Superior temporal gyrus (tissue), 1 donor: Measurements from ENCODE around the gene PDE11A.

Experiments
- DNase-seq: peaks from one replicate; pipeline ENCODE4 v3.0.0-alpha.2; 2016; ENCODE audit errors: extremely low spot score

PDE11A gene

DNA sequence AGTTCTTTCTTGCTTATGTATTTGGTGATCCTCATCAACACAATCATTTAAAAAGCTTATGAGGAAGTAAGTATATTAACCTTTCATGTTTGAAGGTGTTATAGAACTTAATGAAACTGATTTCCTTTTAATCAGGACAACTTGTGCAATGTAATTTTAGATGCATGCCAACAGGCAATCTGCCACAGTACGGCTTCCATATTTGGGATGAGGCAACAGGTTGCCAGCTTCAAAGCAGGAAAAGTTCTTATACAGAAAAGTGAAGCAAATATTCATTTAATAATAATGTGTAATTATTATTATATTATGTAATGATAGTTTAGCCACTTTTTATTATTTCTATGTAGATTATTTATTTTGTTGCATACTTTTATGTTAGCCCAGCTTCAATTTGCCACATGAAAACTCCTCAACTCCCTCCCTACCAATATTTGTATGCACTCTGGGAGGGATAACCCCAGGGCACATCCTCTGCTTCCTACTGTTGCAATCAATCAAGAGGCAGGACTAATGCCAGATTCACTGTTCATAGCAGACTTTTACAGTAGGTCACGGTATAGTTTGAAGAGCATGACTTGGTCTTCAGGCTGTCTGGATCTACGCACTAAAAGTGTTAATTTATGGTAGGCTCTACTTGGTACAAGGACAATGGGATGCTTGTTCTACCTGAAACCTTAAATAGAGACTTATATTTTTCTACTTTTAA lies 402.8 kb downstream of the PDE11A start:
- DNase-seq: no peak

DNA sequence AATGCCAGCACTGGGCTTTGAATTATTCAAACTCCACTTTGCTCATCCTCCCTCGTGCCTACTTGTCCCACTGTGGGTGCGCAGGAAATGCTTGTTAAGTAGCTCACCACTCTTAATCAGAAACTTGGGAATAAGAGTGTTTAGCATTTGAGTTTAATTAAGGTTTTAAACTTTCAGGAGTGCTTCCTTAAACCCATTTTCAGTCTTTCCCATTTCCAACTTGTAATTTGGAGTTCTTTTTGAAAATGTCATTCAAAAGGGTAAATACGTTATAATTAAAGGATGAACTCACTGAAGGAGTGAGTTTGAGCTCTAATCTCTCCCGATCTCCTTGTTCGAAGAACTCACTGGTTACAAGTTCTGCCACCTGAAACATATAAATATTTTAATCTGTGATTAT lies 403.4 kb downstream of the PDE11A start:
- no peak for DNase-seq

DNA sequence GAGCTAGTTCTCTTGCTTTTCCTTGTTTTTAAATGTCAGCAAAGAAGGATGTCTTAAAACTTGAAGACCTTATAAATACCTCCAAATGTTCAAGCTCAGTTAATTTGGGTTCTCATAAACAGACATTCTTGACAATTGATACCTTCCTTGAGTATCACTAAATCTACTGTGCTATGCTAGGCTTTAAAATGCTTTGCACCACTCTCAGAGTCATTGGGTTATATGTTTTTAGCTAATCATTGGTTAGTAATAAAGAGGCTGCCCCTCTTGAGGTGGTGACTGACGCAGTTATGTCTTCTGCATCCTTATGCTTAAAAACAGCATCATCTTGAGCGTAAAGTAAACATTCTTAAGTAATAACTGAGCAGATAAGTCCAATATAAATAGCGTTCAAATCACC lies 404.0 kb downstream of the PDE11A start:
- DNase-seq: no peak

DNA sequence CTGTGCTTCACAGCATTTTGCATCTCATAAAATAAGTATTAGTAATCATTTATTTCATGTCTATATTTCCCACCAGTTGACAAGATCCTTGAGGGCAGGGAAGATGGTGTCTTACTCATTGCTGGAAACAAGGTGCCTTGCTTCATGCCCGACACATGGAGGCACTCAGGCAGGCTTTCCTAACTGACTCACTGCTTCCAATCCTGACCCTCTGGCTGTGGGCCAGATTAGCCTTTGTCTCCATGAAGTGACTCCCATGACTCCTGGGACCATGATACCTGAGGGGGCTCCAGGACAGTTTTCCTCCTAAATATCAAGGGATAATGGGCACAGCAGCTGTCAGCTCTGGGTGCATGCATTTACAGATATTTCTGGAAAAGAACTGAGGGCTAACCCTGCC lies 405.0 kb downstream of the PDE11A start:
- DNase-seq: no peak

DNA sequence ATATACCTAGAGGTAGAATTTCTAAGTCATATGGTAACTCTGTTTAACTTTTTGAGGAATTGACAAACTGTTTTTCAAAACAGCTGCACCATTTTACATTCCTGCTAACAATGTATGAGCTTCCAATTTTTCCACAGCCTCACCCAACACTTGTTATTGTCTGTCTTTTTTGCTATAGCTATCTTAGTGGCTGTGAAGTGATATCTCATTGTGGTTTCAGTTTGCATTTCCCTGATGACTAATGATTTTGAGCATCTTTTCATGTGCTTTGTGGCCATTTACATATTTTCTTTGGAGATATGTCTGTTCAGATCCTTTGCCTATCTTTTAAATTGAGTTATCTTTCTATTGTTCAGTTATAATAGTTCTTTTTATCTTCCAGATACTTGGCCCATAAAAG lies 406.2 kb downstream of the PDE11A start:
- DNase-seq: no peak

DNA sequence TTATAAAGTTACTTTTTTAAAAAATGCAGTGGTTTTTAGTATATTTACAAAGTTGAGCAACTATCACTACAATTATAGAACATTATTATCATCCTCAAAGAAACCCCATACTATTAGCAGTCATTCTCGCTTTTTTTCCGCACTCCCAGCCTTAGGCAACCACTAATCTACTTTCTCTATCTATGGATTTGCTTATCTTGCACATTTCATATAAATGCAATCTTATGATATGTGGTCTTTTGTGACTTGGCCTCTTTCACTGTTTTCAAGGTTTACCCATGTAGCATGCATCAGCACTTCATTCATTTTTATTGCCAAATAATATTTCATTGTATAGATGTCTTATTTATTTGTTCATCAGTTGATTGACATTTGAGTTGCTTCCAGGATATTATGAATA lies 406.6 kb downstream of the PDE11A start:
- DNase-seq: no peak

DNA sequence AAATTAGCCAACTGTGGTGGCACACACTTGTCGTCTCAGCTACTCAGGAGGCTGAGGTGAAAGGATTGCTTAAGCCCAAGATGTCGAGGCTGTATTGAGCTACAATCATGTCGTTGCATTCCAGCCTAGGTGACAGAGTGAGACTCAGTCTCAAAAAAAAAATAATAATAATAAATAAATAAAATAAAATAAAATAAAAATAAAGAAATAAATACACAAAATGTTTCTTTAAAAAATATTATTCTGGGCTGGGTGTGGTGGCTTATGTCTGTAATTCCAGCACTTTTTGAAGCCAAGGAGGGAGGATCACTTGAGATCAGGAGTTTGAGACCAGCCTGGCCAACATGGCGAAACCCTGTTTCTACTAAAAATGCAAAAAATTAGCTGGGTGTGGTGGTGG lies 407.2 kb downstream of the PDE11A start:
- DNase-seq: no peak

DNA sequence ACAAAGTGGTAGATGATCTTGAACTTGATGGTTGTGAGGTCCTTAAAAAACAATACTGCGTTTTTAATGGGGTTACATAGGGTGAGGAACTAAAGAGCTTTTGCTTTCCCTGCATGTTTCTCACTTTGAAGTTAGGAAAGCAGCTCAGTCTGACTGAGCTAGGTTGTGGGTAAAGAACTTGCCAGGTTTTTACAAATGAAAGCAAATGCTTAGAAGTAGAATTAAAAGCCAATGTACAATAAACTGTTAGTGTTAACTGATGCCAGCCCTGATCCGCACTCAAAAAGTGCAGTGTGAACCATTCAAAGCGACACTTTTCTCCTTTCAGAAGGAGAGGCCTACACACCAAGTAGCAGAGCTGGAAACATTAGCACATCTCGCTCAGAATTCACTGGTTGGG lies 409.7 kb downstream of the PDE11A start:
- DNase-seq: no peak

DNA sequence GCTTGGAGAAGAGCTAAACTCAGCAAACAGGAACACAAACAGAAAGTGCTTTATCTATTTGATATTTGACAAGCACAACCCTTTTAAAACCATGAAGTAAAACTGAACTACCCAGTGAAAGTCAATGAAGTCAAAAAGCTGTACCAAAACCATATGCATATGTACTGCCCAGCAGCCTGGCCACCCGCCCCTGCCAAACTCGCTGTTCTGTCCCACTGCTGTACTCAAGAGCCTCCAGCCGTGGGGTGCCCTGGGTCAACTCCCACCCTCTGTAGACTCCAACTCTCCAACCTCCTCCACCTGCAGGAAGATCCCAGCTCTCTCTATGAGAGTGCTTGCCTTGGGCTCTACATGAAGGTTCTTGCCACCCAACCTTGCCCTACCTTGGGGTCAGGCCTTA lies 411.8 kb downstream of the PDE11A start:
- DNase-seq: no peak

DNA sequence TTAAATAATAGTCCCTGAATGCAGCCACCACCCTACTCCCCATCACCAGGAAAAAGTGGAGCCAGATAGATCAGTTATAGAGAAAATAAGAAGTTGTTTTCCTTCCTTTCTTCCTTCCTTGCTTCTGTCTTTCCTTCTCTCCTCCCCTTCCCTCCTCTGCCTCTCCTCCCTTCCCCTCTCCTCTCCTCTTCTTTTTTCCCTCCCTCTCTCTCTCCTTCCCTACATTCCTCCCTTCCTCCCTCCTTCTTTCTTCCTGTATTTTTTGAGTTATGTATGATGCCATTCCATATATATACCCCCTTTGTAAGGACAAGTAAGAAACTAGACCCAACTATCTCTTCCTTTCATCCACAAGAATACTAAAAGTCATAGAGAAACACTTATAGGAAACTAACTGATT lies 414.3 kb downstream of the PDE11A start:
- DNase-seq: no peak

DNA sequence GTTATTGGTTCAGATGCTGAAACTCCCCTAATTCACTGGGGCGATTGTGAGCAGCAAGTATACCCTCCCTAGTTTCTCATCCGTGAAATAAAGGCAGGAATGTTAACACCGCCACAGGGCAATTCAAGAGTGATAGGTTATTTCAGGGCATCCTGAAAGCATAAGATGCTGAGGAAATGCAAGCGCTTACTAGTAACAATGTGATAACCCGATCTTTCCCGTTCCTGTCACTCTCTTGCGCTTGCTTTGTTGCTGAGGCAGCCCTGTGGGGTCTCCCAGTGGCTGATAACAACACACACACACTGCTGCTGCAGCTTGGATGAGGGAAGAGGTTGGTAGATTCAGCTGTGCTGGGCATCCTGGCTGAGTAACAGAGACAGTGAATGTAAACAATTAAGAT lies 420.7 kb downstream of the PDE11A start:
- DNase-seq: no peak

DNA sequence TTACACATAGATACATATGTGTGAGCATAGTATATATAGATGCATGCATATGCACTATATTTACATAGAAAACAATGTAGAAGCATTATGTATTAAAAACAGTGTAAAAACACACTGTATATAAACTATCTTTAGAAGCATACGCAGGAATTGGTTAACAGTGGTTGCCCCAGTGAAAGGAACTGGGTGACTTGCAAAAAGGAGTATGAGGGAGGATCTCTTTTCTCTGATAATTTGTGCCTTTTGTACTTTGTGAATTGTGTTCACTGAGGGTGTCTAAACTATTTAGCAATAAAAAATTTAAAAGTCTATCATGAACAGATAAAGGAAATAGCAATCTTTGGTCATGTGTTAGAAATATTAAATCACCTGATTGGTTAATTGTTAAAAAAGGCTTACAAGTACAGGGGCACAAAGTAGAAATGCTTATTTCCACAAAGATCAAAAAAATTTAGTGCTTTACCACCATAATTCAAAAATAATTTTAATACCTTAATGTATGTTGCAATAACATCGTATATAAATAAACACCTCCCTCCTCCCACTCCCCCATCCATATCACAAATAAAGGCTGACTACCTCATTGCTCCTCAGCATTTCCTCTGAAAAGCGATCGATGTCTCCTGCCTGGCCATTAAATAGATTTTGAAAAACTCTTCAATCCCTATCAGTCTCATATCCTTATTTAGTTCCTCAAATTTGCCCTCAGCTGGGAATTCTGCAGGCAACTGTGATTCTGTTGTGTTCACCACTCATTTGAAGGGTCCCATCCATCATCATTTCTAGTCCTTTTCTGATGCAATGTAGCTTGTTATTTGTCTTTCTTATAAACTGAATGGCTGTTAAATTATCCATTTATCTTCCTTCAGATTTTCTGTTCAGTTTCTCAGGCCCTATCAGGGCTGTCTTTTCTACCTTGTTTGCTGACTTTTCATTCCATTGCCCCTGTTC lies 422.7 kb downstream of the PDE11A start:
- no peak for DNase-seq

DNA sequence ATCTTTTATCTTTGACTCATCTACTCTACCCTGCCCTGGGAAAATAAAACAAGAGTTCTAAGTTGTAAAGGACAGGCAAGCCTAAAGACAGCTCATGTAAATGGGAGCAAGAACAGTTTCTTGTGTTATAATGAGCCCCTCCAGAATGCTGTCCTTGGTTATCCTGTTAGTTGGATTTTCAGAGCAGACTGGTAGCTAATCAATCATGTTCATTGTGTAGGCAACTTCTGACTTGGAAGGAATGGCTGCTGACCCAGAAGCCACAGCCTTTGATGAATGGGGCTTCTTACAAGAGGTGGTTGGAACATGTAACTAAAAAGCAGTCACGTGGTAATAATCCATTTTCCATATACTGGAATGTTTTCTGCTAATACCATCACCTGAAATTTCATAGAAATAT lies 425.8 kb downstream of the PDE11A start:
- DNase-seq: no peak

DNA sequence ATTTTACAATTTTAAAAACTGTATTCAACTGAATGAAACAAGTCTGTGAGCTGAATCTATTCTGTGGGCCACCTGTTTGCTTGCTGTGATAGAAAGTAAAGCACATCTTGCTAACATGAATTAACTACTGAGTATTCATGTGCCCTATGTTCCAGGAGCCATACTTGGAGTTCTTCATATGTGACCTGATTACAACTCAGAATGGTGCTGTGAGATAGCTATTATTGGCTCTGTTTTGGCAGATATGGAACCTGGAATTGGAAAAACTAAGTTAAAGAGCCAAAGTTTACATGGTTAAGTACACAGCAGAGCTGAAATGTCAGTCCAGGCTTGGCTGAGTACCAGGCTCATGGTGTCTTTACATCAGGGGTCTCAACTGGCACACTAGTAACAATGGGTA lies 426.3 kb downstream of the PDE11A start:
- no peak for DNase-seq

DNA sequence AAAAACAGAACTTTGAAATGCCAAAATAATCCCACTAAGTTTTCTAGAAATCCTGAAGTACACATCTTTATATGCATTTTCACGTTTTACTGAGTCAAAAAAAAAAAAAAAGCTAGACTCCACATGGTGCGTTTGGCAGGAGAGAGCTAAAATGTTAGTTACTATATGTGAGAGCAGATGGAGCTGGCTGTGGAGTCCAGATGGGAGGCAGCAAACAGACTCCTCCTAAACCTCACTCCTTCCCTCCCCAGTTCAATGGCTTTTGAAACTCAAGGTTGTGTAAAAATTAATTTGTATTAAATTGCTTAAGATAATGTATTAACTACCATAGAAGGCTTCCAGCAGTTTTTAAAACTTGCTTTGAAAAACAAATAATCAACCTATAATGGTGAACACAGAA lies 431.2 kb downstream of the PDE11A start:
- no peak for DNase-seq

DNA sequence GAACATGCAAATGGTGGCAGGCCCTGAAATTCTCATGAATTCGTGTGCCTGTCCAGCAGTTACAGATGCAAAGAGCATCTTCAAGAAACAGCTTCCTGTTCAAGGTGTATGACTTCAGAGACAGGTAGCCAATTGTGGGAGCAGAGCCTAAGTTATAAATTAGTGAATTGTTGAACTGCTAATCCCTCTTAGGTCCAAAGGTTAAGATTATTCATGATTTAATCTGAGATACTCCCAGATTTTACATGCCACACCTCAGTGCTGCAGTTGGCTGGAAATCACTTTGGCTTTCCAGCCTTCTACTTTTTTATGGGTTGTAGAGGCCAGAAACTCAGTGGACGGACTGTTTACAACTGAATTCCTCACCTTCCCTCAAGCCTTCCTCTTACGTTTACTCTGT lies 432.2 kb downstream of the PDE11A start:
- no peak for DNase-seq

DNA sequence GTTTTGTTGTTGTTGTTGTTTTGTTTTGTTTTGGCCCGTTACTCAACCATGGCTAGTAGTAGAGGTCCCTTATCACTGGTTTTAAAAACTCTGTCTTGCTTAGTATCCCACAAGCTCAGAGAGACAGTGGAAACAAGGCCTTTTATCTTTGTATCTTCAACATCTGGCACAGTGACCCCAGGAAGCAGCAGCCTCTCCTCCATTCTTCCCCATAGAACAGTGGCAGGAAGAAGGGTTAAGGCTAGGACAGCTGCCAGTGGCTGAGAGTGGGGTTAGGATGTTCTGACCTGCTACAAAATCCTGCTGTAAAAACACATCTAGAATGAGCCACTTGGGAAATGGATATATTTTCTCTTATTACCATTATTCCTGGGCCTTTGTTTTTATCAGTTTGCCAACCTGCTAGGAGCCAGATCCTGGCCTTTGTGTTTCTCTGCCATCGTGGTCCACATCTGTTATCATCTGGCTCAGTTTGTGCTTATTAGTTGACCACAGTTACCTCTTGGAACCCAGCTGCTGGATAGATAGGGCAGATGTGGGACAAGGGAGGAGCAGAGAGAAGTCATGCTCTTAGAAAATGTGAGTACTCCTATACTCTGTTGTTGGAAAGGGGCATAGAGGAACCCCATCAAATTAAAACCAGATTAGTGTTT lies 433.2 kb downstream of the PDE11A start:
- no peak for DNase-seq

DNA sequence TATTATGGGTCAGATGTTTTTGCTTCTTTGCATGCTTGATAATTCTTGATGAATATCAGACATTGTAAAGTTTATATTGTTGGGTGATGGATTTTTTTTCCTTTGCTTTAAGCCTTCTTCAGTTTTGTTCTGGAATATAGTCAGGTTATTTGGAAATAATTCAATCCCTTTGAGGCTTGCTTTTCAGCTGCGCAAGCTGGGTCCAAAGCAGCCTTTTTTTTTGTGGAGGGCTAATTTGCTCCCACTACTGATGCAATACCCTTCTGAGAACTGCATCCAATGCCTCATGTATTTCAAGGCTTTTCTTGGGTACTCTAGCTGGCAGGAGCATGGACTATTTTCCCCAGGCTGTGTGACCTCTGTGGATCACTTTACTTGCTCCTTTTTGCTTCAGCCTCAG lies 434.1 kb downstream of the PDE11A start:
- DNase-seq: no peak

DNA sequence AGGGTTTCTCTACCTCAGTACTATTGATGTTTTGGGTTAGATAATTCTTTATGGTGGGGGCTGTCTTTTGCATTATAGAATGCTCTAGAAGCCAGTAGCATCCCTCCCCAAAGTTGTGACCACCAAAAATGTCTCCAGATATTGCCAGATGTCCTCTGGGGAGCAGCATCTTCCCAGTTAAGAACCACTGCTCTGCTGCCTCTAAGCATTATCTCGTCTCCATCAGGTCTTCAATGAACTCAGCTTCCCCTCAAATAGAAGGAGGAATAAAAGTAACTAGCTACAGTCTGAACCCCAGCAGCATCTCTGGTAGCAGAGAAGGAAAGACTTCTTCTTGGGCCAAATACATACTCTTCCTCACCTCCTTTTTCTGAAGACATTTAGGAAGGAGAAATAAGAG lies 435.9 kb downstream of the PDE11A start:
- no peak for DNase-seq

DNA sequence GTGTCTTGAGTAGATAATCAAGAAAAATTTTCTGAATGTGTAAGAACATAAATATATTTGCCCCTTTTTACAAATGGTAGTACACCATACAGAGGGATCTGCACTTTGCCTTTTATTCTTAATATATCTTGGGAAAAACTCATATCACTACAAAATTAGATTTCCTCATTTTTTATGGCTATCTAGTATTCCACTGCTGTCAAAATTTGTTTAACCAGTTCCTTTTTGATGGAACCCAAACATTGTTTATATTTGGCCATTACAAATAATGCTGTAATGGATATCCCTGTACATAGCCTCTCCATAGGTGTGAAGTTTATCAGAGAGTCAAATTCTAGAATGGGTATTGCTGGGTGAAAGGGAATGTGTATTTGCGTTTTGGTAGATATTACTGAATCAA lies 436.9 kb downstream of the PDE11A start:
- no peak for DNase-seq

DNA sequence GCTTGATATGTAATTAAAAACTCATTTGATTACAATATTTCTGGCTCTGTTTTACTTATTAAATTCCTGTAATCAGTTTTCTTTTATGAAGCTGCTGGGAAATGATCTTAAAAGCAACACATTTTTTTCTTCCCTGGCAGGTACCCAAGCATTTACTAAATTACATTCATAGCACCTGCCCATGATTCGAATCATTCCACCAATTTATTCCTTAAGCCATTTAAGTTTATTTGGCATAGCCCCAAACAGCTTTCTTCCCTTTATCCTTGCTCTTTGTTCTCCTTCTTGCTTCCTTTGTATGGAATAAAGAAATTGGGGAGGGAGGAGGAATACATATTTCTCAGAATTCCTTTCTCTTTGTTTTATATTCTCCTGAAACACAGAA lies 438.7 kb downstream of the PDE11A start:
- DNase-seq: no peak

DNA sequence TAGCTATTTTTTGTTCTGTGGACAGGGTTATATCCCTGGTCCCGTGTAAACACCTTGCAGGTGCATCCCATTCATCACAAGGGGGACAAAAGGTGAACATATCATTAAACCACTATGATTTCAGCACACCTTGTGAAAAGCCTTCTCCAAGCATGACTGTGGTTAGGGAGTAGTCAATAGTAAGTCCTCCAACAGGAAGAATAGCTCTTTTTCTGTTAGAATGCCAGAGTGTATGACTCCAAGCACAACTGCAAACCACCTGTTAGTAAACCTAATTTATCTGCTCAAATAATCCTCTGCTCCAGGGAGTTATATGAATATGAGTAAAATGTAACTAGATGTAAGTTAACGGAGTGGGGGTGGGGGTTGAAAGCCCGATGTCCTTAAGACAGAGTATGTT lies 439.5 kb downstream of the PDE11A start:
- no peak for DNase-seq

DNA sequence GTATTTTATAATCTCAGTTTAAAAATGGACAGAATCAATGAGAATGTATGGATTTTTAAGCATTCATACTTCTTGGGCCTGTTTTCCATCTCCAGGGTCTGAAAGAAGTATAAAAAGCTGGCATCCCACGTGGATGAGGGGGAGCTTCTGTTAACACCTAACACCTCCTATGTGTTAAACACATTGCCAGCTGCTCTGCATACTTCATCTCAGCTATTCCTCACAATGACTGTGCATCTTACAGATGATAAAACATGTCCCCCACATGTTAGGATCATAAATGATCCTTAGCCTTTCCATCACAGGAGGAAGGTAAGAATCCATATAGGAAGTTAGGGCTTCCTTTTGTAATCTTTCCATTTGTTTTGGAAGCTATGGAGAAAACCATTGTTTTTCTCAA lies 440.9 kb downstream of the PDE11A start:
- peak; percentile 60 for DNase-seq
